ENCODE data around the gene GLTP.

- TF ChIP-seq CTCF (IDR thresholded peaks at IDR 0.05) (no peak), BHLHE40 (IDR thresholded peaks at IDR 0.05; ENCODE audit: low read depth, low read length) (no peak), POLR2A (IDR thresholded peaks at IDR 0.05; ENCODE audit: low read length) (no peak), MAX (IDR thresholded peaks at IDR 0.05) (no peak), RAD21 (conservative IDR thresholded peaks at IDR 0.05 in 1 of 2, IDR thresholded peaks at IDR 0.05 in 1 of 2) (no peak), POLR2AphosphoS2 (conservative IDR thresholded peaks at IDR 0.05; ENCODE audit: low read length) (no peak), PBX3 (IDR thresholded peaks at IDR 0.05) (no peak)
These were observed 52.5 kb downstream of the GLTP start for GRCh38 chr12:109827566-109828550.
